ENCODE data around the gene MTAP.

Gene MTAP

GRCh38 chr9:21803649-21804048, 1.2 kb downstream of the MTAP start:
- no peak overlapping the region for H3K9ac ChIP-seq (ENCODE audit: low read length)
- no peaks in the 10 kb centered on the region for H3K9me3 ChIP-seq (ENCODE audit: insufficient read depth, low read length)
- H3K79me2 ChIP-seq (ENCODE audit: low read length), result no peaks in the 10 kb centered on the region
- H4K20me1 ChIP-seq (ENCODE audit: insufficient read depth, low read length), result no peaks in the 10 kb centered on the region
- H3K27me3 ChIP-seq (ENCODE audit: low read depth, low read length), result no peaks in the 10 kb centered on the region
- no peak overlapping the region for H3K4me3 ChIP-seq (ENCODE audit: low read length)
- no peaks in the 10 kb centered on the region for H3K36me3 ChIP-seq (replicated peaks; ENCODE audit: low read depth, low read length)
- H3K4me2 ChIP-seq (ENCODE audit: low read length), result no peak overlapping the region
- no peak overlapping the region for H3K27ac ChIP-seq (ENCODE audit: low read length)
- no peak for TF ChIP-seq EZH2phosphoT487 (IDR thresholded peaks at IDR 0.05; ENCODE audit: low read depth)
- TF ChIP-seq CTCF (IDR thresholded peaks at IDR 0.05; ENCODE audit: low read depth, low read length), result no peak
- no peak overlapping the region for H2AFZ ChIP-seq (ENCODE audit: low read depth, low read length)
- H3K4me1 ChIP-seq (ENCODE audit: low read length), result no peaks in the 10 kb centered on the region

- no peak overlapping the region for H3K27ac ChIP-seq (ENCODE audit: low read length)
- no peaks in the 10 kb centered on the region for H3K9me3 ChIP-seq (ENCODE audit: insufficient read depth, low read length)
- H3K9ac ChIP-seq (ENCODE audit: low read length), result no peak overlapping the region
- no peaks in the 10 kb centered on the region for H3K27me3 ChIP-seq (ENCODE audit: low read depth, low read length)
- H3K4me2 ChIP-seq (ENCODE audit: low read length), result no peak overlapping the region
- no peaks in the 10 kb centered on the region for H3K4me1 ChIP-seq (ENCODE audit: low read length)
- no peak overlapping the region for H3K4me3 ChIP-seq (ENCODE audit: low read length)
- no peaks in the 10 kb centered on the region for H3K79me2 ChIP-seq (ENCODE audit: low read length)
- no peaks in the 10 kb centered on the region for H4K20me1 ChIP-seq (ENCODE audit: insufficient read depth, low read length)
- no peaks in the 10 kb centered on the region for H3K36me3 ChIP-seq (replicated peaks; ENCODE audit: low read depth, low read length)
- no peak overlapping the region for H2AFZ ChIP-seq (ENCODE audit: low read depth, low read length)
- no peak for TF ChIP-seq EZH2phosphoT487 (IDR thresholded peaks at IDR 0.05; ENCODE audit: low read depth)
- no peak for TF ChIP-seq CTCF (IDR thresholded peaks at IDR 0.05; ENCODE audit: low read depth, low read length)
Measured at GRCh38 chr9:21804331-21804730, 1.9 kb downstream of the MTAP start.

DNA sequence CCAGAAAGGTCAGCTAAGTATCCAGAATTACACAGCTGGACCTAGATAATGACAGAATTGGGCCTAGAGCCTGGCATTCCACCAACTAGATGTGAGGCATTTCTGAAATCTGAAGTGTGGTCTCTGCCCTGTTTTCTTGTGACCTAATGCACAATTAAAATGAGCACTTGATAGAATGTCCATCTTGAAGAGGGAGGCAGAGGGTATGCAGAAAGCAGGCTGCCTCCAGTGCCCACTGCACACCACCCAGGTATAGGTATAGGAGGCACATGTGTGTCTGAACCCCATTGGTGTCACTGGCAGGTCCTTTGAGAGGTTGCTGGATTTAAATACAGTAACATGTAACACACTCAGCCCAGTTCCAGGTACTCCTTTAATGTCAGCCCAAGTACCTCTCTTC, 2.4 kb downstream of the MTAP start:
- H2AFZ ChIP-seq (ENCODE audit: low read depth, low read length), result no peak overlapping the region
- TF ChIP-seq CTCF (IDR thresholded peaks at IDR 0.05; ENCODE audit: low read depth, low read length), result no peak
- no peak for TF ChIP-seq EZH2phosphoT487 (IDR thresholded peaks at IDR 0.05; ENCODE audit: low read depth)
- no peaks in the 10 kb centered on the region for H3K27me3 ChIP-seq (ENCODE audit: low read depth, low read length)
- no peaks in the 10 kb centered on the region for H3K79me2 ChIP-seq (ENCODE audit: low read length)
- H4K20me1 ChIP-seq (ENCODE audit: insufficient read depth, low read length), result no peaks in the 10 kb centered on the region
- H3K9ac ChIP-seq (ENCODE audit: low read length), result no peak overlapping the region
- H3K36me3 ChIP-seq (replicated peaks; ENCODE audit: low read depth, low read length), result no peaks in the 10 kb centered on the region
- no peak overlapping the region for H3K27ac ChIP-seq (ENCODE audit: low read length)
- H3K4me2 ChIP-seq (ENCODE audit: low read length), result no peak overlapping the region
- H3K9me3 ChIP-seq (ENCODE audit: insufficient read depth, low read length), result no peaks in the 10 kb centered on the region
- no peak overlapping the region for H3K4me3 ChIP-seq (ENCODE audit: low read length)
- H3K4me1 ChIP-seq (ENCODE audit: low read length), result no peaks in the 10 kb centered on the region

GRCh38 chr9:21806644-21807043, 4.2 kb downstream of the MTAP start:
- Histone ChIP-seq H3K36me3 (replicated peaks; ENCODE audit: low read depth, low read length) (no peaks in the 10 kb centered on the region), H3K4me2 (ENCODE audit: low read length) (no peak overlapping the region), H3K9me3 (ENCODE audit: insufficient read depth, low read length) (no peaks in the 10 kb centered on the region), H4K20me1 (ENCODE audit: insufficient read depth, low read length) (no peaks in the 10 kb centered on the region), H3K27me3 (ENCODE audit: low read depth, low read length) (no peaks in the 10 kb centered on the region), H3K27ac (ENCODE audit: low read length) (no peak overlapping the region), H2AFZ (ENCODE audit: low read depth, low read length) (no peak overlapping the region), H3K4me3 (ENCODE audit: low read length) (no peak overlapping the region), H3K4me1 (ENCODE audit: low read length) (no peaks in the 10 kb centered on the region), H3K9ac (ENCODE audit: low read length) (no peak overlapping the region), H3K79me2 (ENCODE audit: low read length) (no peaks in the 10 kb centered on the region)
- TF ChIP-seq CTCF (IDR thresholded peaks at IDR 0.05; ENCODE audit: low read depth, low read length) (no peak), EZH2phosphoT487 (IDR thresholded peaks at IDR 0.05; ENCODE audit: low read depth) (no peak)
